Nucleus accumbens (tissue), 56 donors: Measurements from ENCODE around the gene FAM53A.

ENCODE experiments used
- DNase-seq, 56 donors: peaks; one replicate each; lab custom pipeline; 2025; lab: John Stamatoyannopoulos, UW

Gene FAM53A

GRCh38 chr4:1626941-1627340, 57.2 kb downstream of the FAM53A start:
- no peak for DNase-seq

- peak in 2 of 56 donors; percentile 28 to 35 for DNase-seq
Observed at GRCh38 chr4:1626151-1626550, 58.0 kb downstream of the FAM53A start.

- peak in 1 of 56 donors; percentile 35 for DNase-seq
Observed at GRCh38 chr4:1625600-1626138, 58.4 kb downstream of the FAM53A start.

DNA sequence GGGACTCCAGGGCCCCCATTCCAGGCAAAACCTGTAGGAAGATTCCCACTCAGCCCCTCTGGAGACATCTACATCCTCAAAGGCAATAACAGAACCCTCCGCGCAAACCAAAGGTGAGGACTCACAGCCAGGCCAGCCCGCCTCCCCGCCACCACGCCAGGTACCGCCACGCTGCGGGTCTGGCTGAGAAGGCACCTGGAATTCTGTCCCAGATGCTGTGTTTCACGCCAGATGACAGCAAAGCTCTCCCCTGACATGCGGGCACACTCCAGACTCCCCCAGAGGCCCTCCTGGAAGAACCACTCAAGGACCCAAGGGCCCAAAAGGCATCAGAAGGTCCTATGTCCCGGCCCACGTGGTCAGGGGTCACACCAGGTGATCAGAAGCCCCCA, 59.6 kb downstream of the FAM53A start:
- DNase-seq = no peak

DNA sequence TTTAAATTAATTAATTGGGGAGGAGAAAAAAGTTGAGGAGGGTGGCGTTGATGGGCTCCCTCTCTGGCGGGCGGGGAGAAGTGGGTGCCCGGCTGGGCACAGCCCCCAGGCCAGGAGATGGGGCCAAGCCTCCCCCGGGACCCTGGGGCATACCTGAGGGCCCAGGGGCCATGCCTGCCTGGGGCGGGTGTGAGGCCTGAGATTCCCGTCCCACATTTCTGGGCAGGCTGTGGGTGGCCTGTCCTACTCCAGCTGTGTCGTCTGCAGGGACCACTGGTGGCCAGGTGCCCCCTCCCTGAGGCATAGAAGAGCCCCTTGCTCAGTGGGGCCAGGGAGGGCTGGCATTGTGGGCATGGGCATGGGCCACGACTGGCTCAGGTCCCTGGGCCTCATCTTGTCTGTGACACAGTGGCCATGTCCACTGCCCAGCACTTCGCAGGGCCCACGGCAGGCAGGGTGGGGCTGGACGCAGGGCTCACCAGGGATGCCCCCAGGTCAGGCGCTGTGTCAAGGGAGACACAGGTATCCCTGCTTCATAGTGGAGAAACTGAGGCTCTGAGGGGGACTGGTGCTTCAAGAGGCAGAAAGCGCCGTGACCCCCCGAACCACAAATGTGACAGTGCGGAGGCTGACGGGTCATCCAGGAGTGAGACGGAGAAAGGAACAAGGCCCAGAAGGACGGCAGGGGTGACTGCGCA, 60.1 kb downstream of the FAM53A start:
- no peak for DNase-seq

DNA sequence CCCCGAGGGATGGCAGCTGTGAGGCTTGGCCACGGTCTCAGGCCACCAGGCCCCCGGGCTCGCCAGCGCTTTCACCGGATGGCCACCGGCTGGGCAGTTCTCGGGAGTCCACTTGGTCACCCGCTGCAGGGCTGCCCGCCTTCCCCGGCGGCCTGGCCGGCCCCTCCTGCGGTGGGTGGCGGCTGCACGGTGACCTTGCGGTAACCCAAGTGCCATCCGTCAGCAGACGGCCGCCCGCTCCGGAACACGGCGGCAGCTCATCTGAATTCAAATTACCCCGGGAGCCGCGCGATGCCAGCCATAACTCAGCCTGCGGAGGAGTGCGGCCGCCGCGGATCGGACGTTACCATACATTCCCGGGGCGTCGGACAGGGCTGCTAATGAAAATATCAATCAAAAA, 60.7 kb downstream of the FAM53A start:
- no peak for DNase-seq

DNA sequence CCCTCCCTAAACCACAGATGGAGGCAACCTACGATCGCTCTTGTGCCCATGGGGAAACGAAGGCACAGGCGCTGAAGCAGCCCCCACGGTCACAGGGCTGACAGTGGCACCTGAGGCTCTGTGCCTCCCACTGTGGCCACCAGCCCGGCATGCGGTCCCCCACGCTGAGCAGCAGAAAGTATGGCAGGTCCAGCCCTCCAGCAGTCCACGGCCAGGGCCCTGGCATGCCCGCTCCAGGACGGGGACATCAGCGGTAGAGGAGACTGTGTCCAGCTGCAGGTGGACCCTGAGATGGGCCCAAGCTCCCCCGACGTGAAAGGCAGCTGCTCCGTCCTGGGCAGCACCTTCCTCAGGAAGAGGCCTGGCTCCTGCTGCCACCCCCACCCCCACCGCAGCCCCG, 61.2 kb downstream of the FAM53A start:
- DNase-seq = no peak

- DNase-seq = no peak
Observed at GRCh38 chr4:1622238-1622637, 61.9 kb downstream of the FAM53A start.

DNA sequence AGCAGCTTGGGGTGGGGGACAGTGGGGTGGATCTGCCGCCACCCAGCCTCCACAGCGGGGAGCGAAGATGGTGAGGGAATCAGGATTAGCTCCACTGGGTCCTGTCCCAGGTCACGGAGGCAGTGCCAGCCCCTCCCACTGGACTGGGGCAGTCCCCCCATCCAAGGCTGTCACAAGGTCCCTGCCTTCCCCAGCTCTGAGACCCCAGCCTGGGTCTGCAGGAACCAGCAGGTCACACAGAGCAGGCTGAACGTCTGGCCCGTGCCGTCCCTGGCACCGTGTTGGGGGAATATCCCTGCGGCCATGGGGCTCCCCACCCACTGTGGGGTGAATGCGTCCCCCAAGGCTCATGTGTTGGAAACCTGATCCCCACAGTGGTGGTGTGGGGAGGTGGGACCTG, 62.6 kb downstream of the FAM53A start:
- no peak for DNase-seq

DNA sequence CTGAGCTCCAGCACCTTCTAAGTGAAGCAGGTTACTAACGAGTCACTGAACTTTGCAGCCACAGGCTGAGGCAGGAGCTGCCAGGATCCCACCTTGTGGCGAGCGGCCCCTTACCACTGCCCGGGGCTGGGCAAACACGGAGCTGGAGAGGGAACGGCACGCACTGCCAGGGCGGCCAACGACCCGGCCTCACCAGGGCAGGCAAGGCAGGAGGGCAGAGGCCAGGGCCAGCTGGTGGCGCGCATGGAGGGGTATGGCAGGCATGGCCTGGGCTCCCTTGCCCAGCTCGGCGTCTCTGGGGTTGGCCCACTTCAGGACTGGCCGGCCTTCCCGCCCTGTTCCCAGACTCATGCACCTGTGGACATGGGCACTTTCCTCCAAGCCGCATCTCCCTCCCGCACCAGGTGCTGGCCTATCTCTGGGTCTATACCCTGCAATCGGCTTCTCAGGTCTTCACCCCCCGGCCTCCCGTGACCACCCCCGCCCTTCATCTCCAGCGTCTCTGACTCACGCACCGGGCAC, 64.9 kb downstream of the FAM53A start:
- DNase-seq = no peak

GRCh38 chr4:1618438-1618837, 65.7 kb downstream of the FAM53A start:
- DNase-seq = no peak

- no peak for DNase-seq
Observed at GRCh38 chr4:1616557-1616930, 67.6 kb downstream of the FAM53A start.

GRCh38 chr4:1615786-1616556, 68.1 kb downstream of the FAM53A start:
- no peak for DNase-seq

DNA sequence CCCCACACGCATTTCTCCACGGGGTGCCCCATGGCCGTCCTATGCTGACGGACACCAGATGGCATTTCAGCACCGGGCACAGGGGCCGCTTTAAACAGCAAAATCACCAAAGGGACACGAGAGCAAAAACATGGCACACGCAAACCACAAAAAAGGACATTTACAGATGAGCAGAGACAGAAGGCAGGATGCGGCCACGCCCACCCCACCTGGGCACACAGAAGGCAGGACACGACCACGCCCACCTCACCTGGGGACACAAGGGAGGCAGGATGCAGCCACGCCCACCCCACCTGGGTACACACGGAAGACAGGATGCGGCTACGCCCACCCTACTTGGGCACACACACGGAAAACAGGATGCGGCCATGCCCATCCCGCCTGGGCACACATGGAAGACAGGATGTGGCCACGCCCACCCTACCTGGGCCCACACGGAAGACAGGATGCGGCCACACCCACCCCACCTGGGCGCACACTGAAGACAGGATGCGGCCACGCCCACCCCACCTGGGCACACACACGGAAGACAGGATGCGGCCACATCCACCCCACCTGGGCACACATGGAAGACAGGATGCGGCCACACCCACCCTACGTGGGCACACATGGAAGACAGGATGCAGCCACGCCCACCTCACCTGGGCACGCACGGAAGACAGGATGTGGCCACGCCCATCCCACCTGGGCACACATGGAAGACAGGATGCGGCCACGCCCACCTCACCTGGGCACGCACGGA, 69.1 kb downstream of the FAM53A start:
- DNase-seq = no peak

GRCh38 chr4:1614502-1614853, 69.6 kb downstream of the FAM53A start:
- no peak for DNase-seq

DNA sequence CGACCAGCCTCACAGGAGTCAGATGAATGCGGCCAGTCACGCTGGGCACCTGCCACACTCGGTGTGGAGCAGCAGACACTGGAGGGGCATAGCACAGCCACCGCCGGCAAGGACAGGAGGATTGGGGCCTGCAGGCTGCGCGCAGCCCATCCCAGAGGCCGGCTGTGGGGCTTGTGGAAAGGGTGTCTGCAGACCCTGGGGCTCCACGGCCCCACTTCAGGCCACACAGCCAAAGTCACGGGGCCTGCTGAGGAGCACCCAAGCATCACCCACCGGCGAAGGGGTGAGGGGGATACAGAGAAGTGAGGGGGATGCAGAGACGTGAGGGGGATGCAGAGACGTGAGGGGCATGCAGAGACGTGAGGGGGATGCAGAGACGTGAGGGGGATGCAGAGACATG, 70.1 kb downstream of the FAM53A start:
- no peak for DNase-seq

DNA sequence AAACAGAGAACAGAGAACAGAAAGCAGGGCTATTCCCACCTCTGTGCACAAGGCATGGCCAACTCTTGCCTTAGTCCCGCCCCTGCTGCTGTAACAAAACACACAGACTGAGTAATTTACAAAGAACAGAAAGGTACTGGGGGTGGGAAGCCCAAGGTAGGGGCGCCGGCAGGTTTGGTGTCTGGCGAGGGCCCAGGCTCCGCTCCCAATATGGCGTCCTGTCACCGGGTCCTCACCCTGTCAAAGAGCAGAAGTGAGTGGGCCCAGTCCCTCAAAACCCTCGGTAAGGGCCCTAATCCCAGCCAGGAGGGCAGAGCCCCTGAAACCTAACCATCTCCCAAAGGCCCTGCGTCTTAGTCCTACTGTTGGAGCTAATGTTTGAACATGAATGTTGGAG, 71.0 kb downstream of the FAM53A start:
- no peak for DNase-seq

GRCh38 chr4:1612278-1613098, 71.6 kb downstream of the FAM53A start:
- no peak for DNase-seq

GRCh38 chr4:1611501-1611870, 72.6 kb downstream of the FAM53A start:
- DNase-seq = no peak

DNA sequence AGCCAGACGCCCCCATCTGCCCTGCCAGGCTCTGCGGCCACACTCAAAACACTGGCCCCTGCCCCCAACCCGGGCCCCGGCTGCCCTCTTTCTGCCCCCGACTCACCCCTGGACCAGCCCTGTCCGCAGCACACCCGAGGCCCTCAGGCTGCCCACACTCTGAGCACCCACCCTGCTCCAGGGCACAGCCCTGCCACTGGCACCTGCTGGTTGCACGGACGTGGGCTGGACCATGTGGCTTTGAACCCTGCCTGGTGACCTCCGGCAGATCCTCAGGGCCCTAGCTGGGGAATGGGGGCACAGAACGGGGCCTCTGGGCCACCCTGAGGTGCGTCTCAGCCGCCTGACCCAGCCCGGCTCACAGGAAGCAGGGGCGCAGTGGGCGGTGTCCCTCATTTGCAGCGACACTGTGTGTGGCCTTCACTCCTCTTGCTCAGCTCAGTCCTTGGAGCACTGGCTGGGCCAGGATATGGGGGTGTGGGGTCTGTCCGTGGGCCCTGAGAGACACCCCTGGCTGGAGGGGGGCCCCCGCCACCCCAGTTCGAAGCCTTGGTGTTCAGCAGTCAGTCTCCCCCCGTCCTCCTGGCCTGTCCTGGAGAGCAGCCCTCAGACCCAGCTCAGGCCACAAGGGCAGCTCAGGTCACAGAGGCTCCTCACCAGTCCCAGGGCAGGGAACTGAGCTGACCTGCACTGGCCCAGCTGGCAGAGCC, 73.2 kb downstream of the FAM53A start:
- DNase-seq = no peak
